Dermis microvascular lymphatic vessel endothelial cell (primary cell): ENCODE results near the gene MRPL14. TPM values are rescaled to one million over a fixed set of nuclear protein-coding genes. Genes with fewer than 3 reads are reported as not detected.
"Not testable (repeated sequence)": the region's sequence is repeated elsewhere in the genome, so short reads cannot be mapped to it uniquely, and the experiment has no call there.

ENCODE experiments used
- DNase-seq, 2 donors: peaks; one replicate each; pipeline versions ENCODE4 v3.0.0 to v3.0.0-alpha.2; 2010; ENCODE audit warnings: low read depth in 2 of 2
- total RNA-seq: library from RNA; depleted of rRNA; stranded (reverse); fragments of >200 nt; gene quantifications from 2 replicates; pipeline ENCODE4 v1.2.1, GENCODE V29; 2014

Gene MRPL14
- total RNA-seq, 1 donor from 2014 or later = 57.9 TPM

- no peak for DNase-seq
These were observed 23.2 kb upstream of the MRPL14 start for GRCh38 chr6:44150317-44150917.

- DNase-seq = no peak
These were observed 22.2 kb upstream of the MRPL14 start for GRCh38 chr6:44149369-44150012.

- no peak for DNase-seq
These were observed 21.1 kb upstream of the MRPL14 start for GRCh38 chr6:44148306-44148705.

GRCh38 chr6:44147256-44147655 is 20.0 kb upstream of the MRPL14 start:
- no peak for DNase-seq

GRCh38 chr6:44146685-44147084 is 19.4 kb upstream of the MRPL14 start:
- no peak for DNase-seq

- no peak for DNase-seq
These were observed 18.6 kb upstream of the MRPL14 start for GRCh38 chr6:44145839-44146238.

GRCh38 chr6:44144536-44144935 is 17.3 kb upstream of the MRPL14 start:
- DNase-seq = not testable (repeated sequence)

- DNase-seq = no peak
These were observed 16.5 kb upstream of the MRPL14 start for GRCh38 chr6:44143731-44144130.

- no peak for DNase-seq
These were observed 15.6 kb upstream of the MRPL14 start for GRCh38 chr6:44142835-44143234.

- DNase-seq = no peak
These were observed 12.1 kb upstream of the MRPL14 start for GRCh38 chr6:44139351-44139743.

- DNase-seq = no peak
These were observed 11.6 kb upstream of the MRPL14 start for GRCh38 chr6:44138717-44139350.

GRCh38 chr6:44135875-44136274 is 8.6 kb upstream of the MRPL14 start:
- DNase-seq = no peak

- no peak for DNase-seq
These were observed 8.0 kb upstream of the MRPL14 start for GRCh38 chr6:44135173-44135758.

- no peak for DNase-seq
These were observed 6.9 kb upstream of the MRPL14 start for GRCh38 chr6:44133981-44134711.

- no peak for DNase-seq
These were observed 6.0 kb upstream of the MRPL14 start for GRCh38 chr6:44133003-44133931.

- no peak for DNase-seq
These were observed 5.2 kb upstream of the MRPL14 start for GRCh38 chr6:44132476-44132875.

GRCh38 chr6:44131892-44132291 is 4.6 kb upstream of the MRPL14 start:
- no peak for DNase-seq

- DNase-seq = no peak
These were observed 2.6 kb upstream of the MRPL14 start for GRCh38 chr6:44129841-44130322.

GRCh38 chr6:44128020-44128917 is 1.0 kb upstream of the MRPL14 start:
- peak in 1 of 2 donors; percentile 45 for DNase-seq
